B cell (primary cell): ENCODE data around the gene ASTN1.

Experiments used
- CTCF ChIP-seq: fragments of 200-600 bp; IDR thresholded peaks from one replicate; pipeline ENCODE4 v1.8.0; 2022; ENCODE audit warnings: antibody characterized with exemption, mild to moderate bottlenecking
- EZH2 ChIP-seq: IDR thresholded peaks from 2 replicates; pipeline ENCODE4 v1.6.1; 2012; ENCODE audit warnings: borderline replicate concordance, low read depth, mild to moderate bottlenecking, moderate library complexity, low read length; ENCODE audit not compliant: insufficient read depth, poor library complexity, severe bottlenecking

GRCh38 chr1:177118901-177119300, 45.6 kb downstream of the ASTN1 start:
- TF ChIP-seq CTCF = no peak
- no peak for TF ChIP-seq EZH2
